Calu3 (cell line): Measurements from ENCODE around the gene MAP6D1. TPM values are rescaled to one million over a fixed set of nuclear protein-coding genes. Genes with fewer than 3 reads are reported as not detected.
"Not testable (repeated sequence)": the region's sequence is repeated elsewhere in the genome, so short reads cannot be mapped to it uniquely, and the experiment has no call there.

Experiments
- BruUV-seq: library from RNA; stranded (reverse); fragments of 400-500 nt; replicated peaks from 2 replicates; lab custom pipeline; 2021; lab: Mats Ljungman, UMichigan
- CTCF ChIA-PET: fragments of 300-600 bp; sonication (Branson Sonifier 250); formaldehyde crosslinking; loops from one replicate; lab custom pipeline; 2022; ENCODE audit warnings: antibody characterized with exemption; lab: Charles Lee
- DNase-seq: peaks from one replicate; pipeline ENCODE4 v3.0.0; 2022
- H3K27ac Mint-ChIP-seq: one replicate; pipeline ENCODE4 v1.8.0; 2022; ENCODE audit warnings: mixed read lengths; ENCODE audit not compliant: unreplicated experiment
- H3K27me3 Mint-ChIP-seq: one replicate; pipeline ENCODE4 v1.8.0; 2022; ENCODE audit warnings: mixed read lengths; ENCODE audit not compliant: unreplicated experiment
- H3K36me3 Mint-ChIP-seq: one replicate; pipeline ENCODE4 v1.8.0; 2022; ENCODE audit warnings: mild to moderate bottlenecking, moderate library complexity, mixed read lengths; ENCODE audit not compliant: insufficient read depth, unreplicated experiment
- H3K4me1 Mint-ChIP-seq: one replicate; pipeline ENCODE4 v1.8.0; 2022; ENCODE audit warnings: mild to moderate bottlenecking, low read depth, mixed read lengths; ENCODE audit not compliant: unreplicated experiment
- H3K4me3 Mint-ChIP-seq: one replicate; pipeline ENCODE4 v1.8.0; 2022; ENCODE audit warnings: mild to moderate bottlenecking, low read depth, moderate library complexity, mixed read lengths; ENCODE audit not compliant: unreplicated experiment
- H3K9me3 Mint-ChIP-seq: one replicate; pipeline ENCODE4 v1.8.0; 2022; ENCODE audit warnings: low read depth, mixed read lengths; ENCODE audit not compliant: unreplicated experiment
- intact Hi-C: fragments of 100-400 bp; cut with micrococcal nuclease; formaldehyde crosslinking; loops from one replicate; pipeline ENCODE4 v1.10.0; 2022; ENCODE audit not compliant: unreplicated experiment
- total RNA-seq: library from RNA; stranded (reverse); gene quantifications from 2 replicates; pipeline ENCODE4 v1.2.3, GENCODE V29; 2022
- TF ChIP-seq, protein P1 (sequence below): fragments of 200-600 bp; IDR thresholded peaks from one replicate; pipeline ENCODE4 v1.8.0; 2022; ENCODE audit warnings: antibody characterized with exemption; ENCODE audit not compliant: unreplicated experiment

Gene MAP6D1
- total RNA-seq, 1 experiment from 2014 or later, result 5.4 TPM

DNA sequence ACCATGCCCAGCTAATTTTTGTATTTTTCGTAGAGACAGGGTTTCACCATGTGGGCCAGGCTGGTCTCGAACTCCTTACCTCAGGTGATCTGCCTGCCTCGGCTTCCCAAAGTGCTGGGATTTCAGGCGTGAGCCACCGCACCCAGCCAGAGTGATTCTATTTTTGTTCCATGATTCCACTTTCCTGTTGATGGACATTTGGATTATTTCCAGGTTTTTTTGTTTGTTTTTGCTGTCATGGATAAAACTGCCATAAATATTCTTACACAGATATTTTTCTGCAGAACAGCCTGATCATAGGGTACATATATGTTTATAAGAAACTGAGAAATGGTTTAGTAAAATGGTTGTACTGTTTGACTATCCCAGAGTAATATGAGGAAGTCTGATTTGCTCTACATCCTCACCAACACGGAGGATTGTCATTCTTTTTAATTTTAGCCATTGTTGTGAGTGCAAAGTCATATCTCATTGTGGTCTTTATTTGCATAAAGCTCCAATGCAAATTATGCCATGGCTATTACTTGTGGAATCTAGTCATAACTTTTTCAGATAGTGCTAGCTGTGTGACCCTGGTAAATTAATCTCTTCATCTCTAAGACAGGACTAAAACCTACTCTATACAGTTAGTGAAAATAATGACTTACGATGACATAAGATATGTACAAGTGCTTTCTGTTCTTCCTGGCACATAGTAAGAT is 42.7 kb downstream of the MAP6D1 start:
- BruUV-seq, result no TSS peak
- no peaks in the 10 kb centered on the region for H3K4me1 Mint-ChIP-seq
- no peak for DNase-seq
- TF ChIP-seq, protein P1, sequence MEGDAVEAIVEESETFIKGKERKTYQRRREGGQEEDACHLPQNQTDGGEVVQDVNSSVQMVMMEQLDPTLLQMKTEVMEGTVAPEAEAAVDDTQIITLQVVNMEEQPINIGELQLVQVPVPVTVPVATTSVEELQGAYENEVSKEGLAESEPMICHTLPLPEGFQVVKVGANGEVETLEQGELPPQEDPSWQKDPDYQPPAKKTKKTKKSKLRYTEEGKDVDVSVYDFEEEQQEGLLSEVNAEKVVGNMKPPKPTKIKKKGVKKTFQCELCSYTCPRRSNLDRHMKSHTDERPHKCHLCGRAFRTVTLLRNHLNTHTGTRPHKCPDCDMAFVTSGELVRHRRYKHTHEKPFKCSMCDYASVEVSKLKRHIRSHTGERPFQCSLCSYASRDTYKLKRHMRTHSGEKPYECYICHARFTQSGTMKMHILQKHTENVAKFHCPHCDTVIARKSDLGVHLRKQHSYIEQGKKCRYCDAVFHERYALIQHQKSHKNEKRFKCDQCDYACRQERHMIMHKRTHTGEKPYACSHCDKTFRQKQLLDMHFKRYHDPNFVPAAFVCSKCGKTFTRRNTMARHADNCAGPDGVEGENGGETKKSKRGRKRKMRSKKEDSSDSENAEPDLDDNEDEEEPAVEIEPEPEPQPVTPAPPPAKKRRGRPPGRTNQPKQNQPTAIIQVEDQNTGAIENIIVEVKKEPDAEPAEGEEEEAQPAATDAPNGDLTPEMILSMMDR, result no peak
- H3K27ac Mint-ChIP-seq, result no peak overlapping the region
- intact Hi-C loops, result no loop called here
- H3K9me3 Mint-ChIP-seq, result no peaks in the 10 kb centered on the region
- no peak overlapping the region for H3K4me3 Mint-ChIP-seq
- CTCF ChIA-PET, result interaction anchor here (0.9 kb wide), 1 partner anchor 11 kb away, joined by 3 read pairs; no protein-coding TSS in a partner anchor
- H3K27me3 Mint-ChIP-seq, result no peaks in the 10 kb centered on the region
- H3K36me3 Mint-ChIP-seq, result peaks cover 57% of the 10 kb centered on the region

GRCh38 chr3:183781246-183781645 is 44.1 kb downstream of the MAP6D1 start:
- DNase-seq, result no peak
- Mint-ChIP-seq H3K4me3 (no peak overlapping the region), H3K36me3 (peaks cover 57% of the 10 kb centered on the region), H3K9me3 (no peaks in the 10 kb centered on the region), H3K4me1 (no peaks in the 10 kb centered on the region), H3K27me3 (no peaks in the 10 kb centered on the region), H3K27ac (no peak overlapping the region)
- intact Hi-C loops, result no loop called here
- TF ChIP-seq, protein P1, result no peak
- BruUV-seq, result no TSS peak
- CTCF ChIA-PET, result no interaction called here

GRCh38 chr3:183779896-183780465 is 45.4 kb downstream of the MAP6D1 start:
- Mint-ChIP-seq H3K27me3 (no peaks in the 10 kb centered on the region), H3K4me1 (no peaks in the 10 kb centered on the region), H3K9me3 (no peaks in the 10 kb centered on the region), H3K36me3 (peaks cover 57% of the 10 kb centered on the region), H3K27ac (no peak overlapping the region), H3K4me3 (no peak overlapping the region)
- BruUV-seq, result no TSS peak
- no peak for DNase-seq
- TF ChIP-seq, protein P1, result no peak
- CTCF ChIA-PET, result interaction anchor here (0.7 kb wide), 1 partner anchor 83 kb away, joined by 4 read pairs; no protein-coding TSS in a partner anchor
- intact Hi-C loops, result no loop called here

DNA sequence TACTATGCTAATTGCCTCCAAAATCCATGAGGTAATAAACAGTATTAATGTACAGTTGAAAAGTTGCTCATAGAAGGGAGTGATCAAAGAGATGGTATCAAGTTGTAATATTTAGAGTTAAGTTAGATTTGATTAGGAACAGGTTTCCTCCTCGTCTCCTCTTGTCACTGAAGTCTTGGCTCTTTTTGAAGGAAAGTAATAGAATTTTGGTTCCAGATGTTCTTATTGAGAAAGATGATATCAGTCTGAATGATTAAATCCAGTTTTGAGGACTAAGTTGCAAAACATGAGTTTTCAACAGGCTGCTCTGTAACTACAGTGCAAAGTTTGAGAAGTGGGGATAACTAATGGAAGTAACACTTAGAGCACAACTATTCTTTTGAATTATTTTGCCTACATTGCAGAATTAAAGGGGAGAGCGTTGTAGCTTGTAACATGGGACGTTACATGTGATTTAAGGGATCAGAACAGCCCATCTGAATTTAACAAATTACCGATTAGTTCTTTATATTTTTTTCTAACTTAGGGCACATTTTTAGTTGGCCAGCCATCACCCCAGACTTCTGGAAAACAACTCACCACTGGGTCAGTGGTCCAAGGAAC is 48.3 kb downstream of the MAP6D1 start:
- DNase-seq, result no peak
- Mint-ChIP-seq H3K9me3 (no peaks in the 10 kb centered on the region), H3K27ac (no peak overlapping the region), H3K4me1 (no peaks in the 10 kb centered on the region), H3K36me3 (peaks cover 52% of the 10 kb centered on the region), H3K27me3 (no peaks in the 10 kb centered on the region), H3K4me3 (no peak overlapping the region)
- no TSS peak for BruUV-seq
- TF ChIP-seq, protein P1, result no peak
- CTCF ChIA-PET, result no interaction called here
- intact Hi-C loops, result no loop called here

DNA sequence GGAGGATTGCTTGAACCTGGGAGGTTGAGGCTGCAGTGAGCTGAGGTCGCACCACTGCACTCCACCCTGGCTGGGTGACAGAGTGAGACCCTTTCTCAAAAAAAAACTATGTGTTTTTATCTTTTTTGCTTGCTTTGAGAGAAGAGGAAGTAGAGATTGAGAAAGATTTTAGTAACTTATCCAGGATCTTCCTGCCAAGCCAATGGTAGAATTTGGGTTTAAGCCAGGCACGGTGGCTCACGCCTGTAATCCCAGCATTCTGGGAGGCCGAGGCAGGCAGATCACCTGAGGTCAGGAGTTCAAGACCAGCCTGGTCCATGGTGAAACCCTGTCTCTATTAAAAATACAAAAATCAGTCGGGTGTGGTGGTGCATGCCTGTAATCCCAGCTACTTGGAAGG is 48.9 kb downstream of the MAP6D1 start:
- H3K9me3 Mint-ChIP-seq, BruUV-seq, intact Hi-C loops, H3K27me3 Mint-ChIP-seq, DNase-seq, H3K27ac Mint-ChIP-seq, H3K4me3 Mint-ChIP-seq, H3K4me1 Mint-ChIP-seq: not testable (repeated sequence)
- peaks cover 52% of the 10 kb centered on the region for H3K36me3 Mint-ChIP-seq
- CTCF ChIA-PET, result interaction anchor here (0.5 kb wide), 1 partner anchor 691 kb away, joined by 4 read pairs; no protein-coding TSS in a partner anchor
